SH-SY5Y (cell line): ENCODE measurements around the gene NAGPA.

Experiments
- GATA2 ChIP-seq: IDR thresholded peaks from 2 replicates; pipeline ENCODE4 v1.6.1; 2011; ENCODE audit warnings: mild to moderate bottlenecking, low read depth, low read length
- GATA3 ChIP-seq: IDR thresholded peaks from 2 replicates; pipeline ENCODE4 v1.6.1; 2011; ENCODE audit warnings: low read depth, mild to moderate bottlenecking, low read length, moderate library complexity

- TF ChIP-seq GATA2, result no peak
- no peak for TF ChIP-seq GATA3
Measured at GRCh38 chr16:5060073-5060641, 26.4 kb upstream of the NAGPA start.
